GM18505 (cell line): ENCODE data around the gene HIVEP3.

ENCODE experiments used
- ATAC-seq: cut with Tn5 transposase; IDR thresholded peaks from one replicate; pipeline ENCODE4 v1.9.1; 2021; ENCODE audit not compliant: unreplicated experiment
- POLR2A ChIP-seq: IDR thresholded peaks from 4 replicates; pipeline ENCODE4 v1.6.1; 2011; ENCODE audit warnings: borderline replicate concordance; ENCODE audit not compliant: insufficient read depth, insufficient read length; ENCODE audit errors: extremely low read depth

HIVEP3 gene

GRCh38 chr1:41665962-41666917 lies 252.5 kb downstream of the HIVEP3 start:
- TF ChIP-seq POLR2A = no peak
- ATAC-seq = no peak

GRCh38 chr1:41664861-41665640 lies 253.7 kb downstream of the HIVEP3 start:
- no peak for TF ChIP-seq POLR2A
- no peak for ATAC-seq

- no peak for ATAC-seq
- TF ChIP-seq POLR2A = no peak
Observed at GRCh38 chr1:41663671-41664400, 254.9 kb downstream of the HIVEP3 start.

- ATAC-seq = peak; percentile 13
- TF ChIP-seq POLR2A = no peak
Observed at GRCh38 chr1:41662765-41663437, 255.8 kb downstream of the HIVEP3 start.

GRCh38 chr1:41662061-41662764 lies 256.5 kb downstream of the HIVEP3 start:
- peak; percentile 62 for TF ChIP-seq POLR2A
- ATAC-seq = peak; percentile 52

- ATAC-seq = peak; percentile 16
- no peak for TF ChIP-seq POLR2A
Observed at GRCh38 chr1:41661428-41662060, 257.2 kb downstream of the HIVEP3 start.

- no peak for TF ChIP-seq POLR2A
- no peak for ATAC-seq
Observed at GRCh38 chr1:41660570-41661427, 257.9 kb downstream of the HIVEP3 start.

- no peak for TF ChIP-seq POLR2A
- no peak for ATAC-seq
Observed at GRCh38 chr1:41659903-41660302, 258.8 kb downstream of the HIVEP3 start.

GRCh38 chr1:41659159-41659495 lies 259.6 kb downstream of the HIVEP3 start:
- TF ChIP-seq POLR2A = no peak
- ATAC-seq = no peak

- TF ChIP-seq POLR2A = no peak
- ATAC-seq = no peak
Observed at GRCh38 chr1:41658431-41659158, 260.1 kb downstream of the HIVEP3 start.

GRCh38 chr1:41657679-41658295 lies 260.9 kb downstream of the HIVEP3 start:
- no peak for TF ChIP-seq POLR2A
- no peak for ATAC-seq
